Cardiac muscle cell (in vitro differentiated cells and primary cell): ENCODE results near the gene OSGIN1. TPM values are rescaled to one million over a fixed set of nuclear protein-coding genes. Genes with fewer than 3 reads are reported as not detected.

ENCODE experiments used
- DNase-seq, 2 donors: peaks; one replicate each; pipeline versions ENCODE4 v3.0.0 to v3.0.0-alpha.2; 2010 to 2017; ENCODE audit warnings: low read depth in 1 of 2, low spot score in 1 of 2
- H3K27ac ChIP-seq: fragments of 200-600 bp; sonication (generic); 2 replicates; pipeline ENCODE4 v1.5.1; 2016
- H3K27me3 ChIP-seq: fragments of 200-600 bp; sonication (generic); 2 replicates; pipeline ENCODE4 v1.6.0; 2016; ENCODE audit warnings: control low read depth
- H3K36me3 ChIP-seq: fragments of 200-600 bp; sonication (generic); 2 replicates; pipeline ENCODE4 v1.5.1; 2016; ENCODE audit warnings: control low read depth
- H3K4me1 ChIP-seq: fragments of 200-600 bp; sonication (generic); 2 replicates; pipeline ENCODE4 v1.8.1; 2017; ENCODE audit warnings: low read depth, mild to moderate bottlenecking, mixed run types
- H3K4me3 ChIP-seq: fragments of 200-600 bp; sonication (generic); 2 replicates; pipeline ENCODE4 v1.5.1; 2016; ENCODE audit warnings: mild to moderate bottlenecking
- H3K9me3 ChIP-seq: fragments of 200-600 bp; sonication (generic); 2 replicates; pipeline ENCODE4 v1.5.1; 2017; ENCODE audit warnings: low read depth, mild to moderate bottlenecking, control low read depth
- CTCF ChIP-seq: IDR thresholded peaks from 2 replicates; pipeline ENCODE4 v1.5.1; 2012; ENCODE audit warnings: low read depth, mild to moderate bottlenecking, low read length
- polyA plus RNA-seq: library from polyadenylated mRNA; unstranded; fragments of >200 nt; fragmentation: Nextera tagmentation; extraction: Ambion mirVana; gene quantifications from 2 replicates; pipeline ENCODE4 v1.2.1, GENCODE V29; 2016
- total RNA-seq: library from RNA; depleted of rRNA; stranded (reverse); fragments of >200 nt; gene quantifications from 2 replicates; pipeline ENCODE4 v1.2.3, GENCODE V29; 2016

OSGIN1 gene
- total and polyA plus RNA-seq, 2 experiments from 2014 or later: 0.76 to 3.4 TPM

- no peak for DNase-seq
- no peaks in the 10 kb centered on the region for H3K27me3 ChIP-seq
- H3K4me1 ChIP-seq: no peaks in the 10 kb centered on the region
- H3K36me3 ChIP-seq: peaks cover 14% of the 10 kb centered on the region
- no peak overlapping the region for H3K4me3 ChIP-seq
- TF ChIP-seq CTCF: no peak
- no peaks in the 10 kb centered on the region for H3K9me3 ChIP-seq
- H3K27ac ChIP-seq: no peak overlapping the region
Observed at GRCh38 chr16:83914091-83914710, 38.8 kb upstream of the OSGIN1 start.

GRCh38 chr16:83915081-83915480 is 38.0 kb upstream of the OSGIN1 start:
- Histone ChIP-seq H3K27ac (no peak overlapping the region), H3K4me3 (no peak overlapping the region), H3K9me3 (no peaks in the 10 kb centered on the region), H3K36me3 (peaks cover 17% of the 10 kb centered on the region), H3K4me1 (no peaks in the 10 kb centered on the region), H3K27me3 (no peaks in the 10 kb centered on the region)
- TF ChIP-seq CTCF: no peak
- no peak for DNase-seq

GRCh38 chr16:83915491-83915890 is 37.5 kb upstream of the OSGIN1 start:
- TF ChIP-seq CTCF: no peak
- peaks cover 17% of the 10 kb centered on the region for H3K36me3 ChIP-seq

GRCh38 chr16:83917152-83918120 is 35.6 kb upstream of the OSGIN1 start:
- H3K4me1 ChIP-seq: no peaks in the 10 kb centered on the region
- no peaks in the 10 kb centered on the region for H3K9me3 ChIP-seq
- no peaks in the 10 kb centered on the region for H3K27me3 ChIP-seq
- H3K4me3 ChIP-seq: no peak overlapping the region
- H3K27ac ChIP-seq: no peak overlapping the region
- TF ChIP-seq CTCF: no peak
- peaks cover 12% of the 10 kb centered on the region for H3K36me3 ChIP-seq
- no peak for DNase-seq

More at GRCh38 chr16:83915491-83915890, 37.5 kb upstream of the OSGIN1 start:
- DNase-seq: no peak
- Histone ChIP-seq H3K4me3 (no peak overlapping the region), H3K9me3 (no peaks in the 10 kb centered on the region), H3K27ac (no peak overlapping the region), H3K27me3 (no peaks in the 10 kb centered on the region), H3K4me1 (no peaks in the 10 kb centered on the region)

GRCh38 chr16:83920894-83921491 is 32.0 kb upstream of the OSGIN1 start:
- no peaks in the 10 kb centered on the region for H3K4me1 ChIP-seq
- H3K9me3 ChIP-seq: no peaks in the 10 kb centered on the region
- DNase-seq: no peak
- H3K27ac ChIP-seq: no peak overlapping the region
- H3K4me3 ChIP-seq: no peak overlapping the region
- TF ChIP-seq CTCF: no peak
- no peaks in the 10 kb centered on the region for H3K27me3 ChIP-seq
- H3K36me3 ChIP-seq: peaks cover 6% of the 10 kb centered on the region
